Transverse colon (tissue), 3 donors: ENCODE measurements around the gene AFF1.

Experiments
- POLR2A ChIP-seq: fragments of 450-650 bp; IDR thresholded peaks from one replicate; pipeline ENCODE4 v1.6.1; 2016; ENCODE audit warnings: antibody characterized with exemption, mild to moderate bottlenecking, moderate library complexity
- TF ChIP-seq, protein P1 (sequence below), 5 experiments: fragments of 200-600 bp in 3 of 5; fragments of 450-650 bp in 2 of 5; sonication (generic) in 3 of 5; IDR thresholded peaks; 1 replicate in 2 of 5; 2 replicates in 3 of 5; pipeline ENCODE4 v1.5.1; 2016 to 2017; ENCODE audit warnings: antibody characterized with exemption in 5 of 5, inconsistent platforms in 3 of 5, mild to moderate bottlenecking in 2 of 5, moderate library complexity in 1 of 5

GRCh38 chr4:87120411-87121162 lies 185.8 kb downstream of the AFF1 start:
- TF ChIP-seq, protein P1, sequence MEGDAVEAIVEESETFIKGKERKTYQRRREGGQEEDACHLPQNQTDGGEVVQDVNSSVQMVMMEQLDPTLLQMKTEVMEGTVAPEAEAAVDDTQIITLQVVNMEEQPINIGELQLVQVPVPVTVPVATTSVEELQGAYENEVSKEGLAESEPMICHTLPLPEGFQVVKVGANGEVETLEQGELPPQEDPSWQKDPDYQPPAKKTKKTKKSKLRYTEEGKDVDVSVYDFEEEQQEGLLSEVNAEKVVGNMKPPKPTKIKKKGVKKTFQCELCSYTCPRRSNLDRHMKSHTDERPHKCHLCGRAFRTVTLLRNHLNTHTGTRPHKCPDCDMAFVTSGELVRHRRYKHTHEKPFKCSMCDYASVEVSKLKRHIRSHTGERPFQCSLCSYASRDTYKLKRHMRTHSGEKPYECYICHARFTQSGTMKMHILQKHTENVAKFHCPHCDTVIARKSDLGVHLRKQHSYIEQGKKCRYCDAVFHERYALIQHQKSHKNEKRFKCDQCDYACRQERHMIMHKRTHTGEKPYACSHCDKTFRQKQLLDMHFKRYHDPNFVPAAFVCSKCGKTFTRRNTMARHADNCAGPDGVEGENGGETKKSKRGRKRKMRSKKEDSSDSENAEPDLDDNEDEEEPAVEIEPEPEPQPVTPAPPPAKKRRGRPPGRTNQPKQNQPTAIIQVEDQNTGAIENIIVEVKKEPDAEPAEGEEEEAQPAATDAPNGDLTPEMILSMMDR (IDR thresholded peaks at IDR 0.05), result no peak
- TF ChIP-seq POLR2A, result no peak
